AG09319 (cell line): Measurements from ENCODE around the gene INTS2.

Source experiments
- DNase-seq: peaks from one replicate; pipeline ENCODE4 v3.0.0-alpha.2; 2010; ENCODE audit warnings: low read depth; ENCODE audit errors: extremely low read depth
- TF ChIP-seq, protein P1 (sequence below): IDR thresholded peaks from 2 replicates; pipeline ENCODE4 v1.5.1; 2011; ENCODE audit warnings: low read depth, mild to moderate bottlenecking, inconsistent platforms, low read length, moderate library complexity

INTS2 gene

DNA sequence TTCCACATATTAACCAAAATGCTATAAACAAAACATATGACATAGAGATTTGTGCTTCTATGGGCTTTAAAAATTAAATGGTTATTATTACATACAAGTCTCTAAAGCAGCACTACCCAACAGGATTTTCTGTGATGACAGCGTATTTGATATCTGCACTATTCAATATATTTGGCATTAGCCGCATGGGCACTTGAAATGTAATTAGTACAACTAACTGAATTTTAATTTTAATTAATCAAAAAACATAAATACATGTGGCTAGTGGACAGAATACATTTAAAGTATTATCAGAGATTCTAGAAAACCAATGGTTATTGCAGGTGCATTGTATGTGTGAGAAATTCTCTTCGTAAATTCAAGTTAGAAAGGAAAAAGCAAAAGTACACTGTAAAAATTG lies 110.3 kb downstream of the INTS2 start:
- no peak for DNase-seq
- TF ChIP-seq, protein P1, sequence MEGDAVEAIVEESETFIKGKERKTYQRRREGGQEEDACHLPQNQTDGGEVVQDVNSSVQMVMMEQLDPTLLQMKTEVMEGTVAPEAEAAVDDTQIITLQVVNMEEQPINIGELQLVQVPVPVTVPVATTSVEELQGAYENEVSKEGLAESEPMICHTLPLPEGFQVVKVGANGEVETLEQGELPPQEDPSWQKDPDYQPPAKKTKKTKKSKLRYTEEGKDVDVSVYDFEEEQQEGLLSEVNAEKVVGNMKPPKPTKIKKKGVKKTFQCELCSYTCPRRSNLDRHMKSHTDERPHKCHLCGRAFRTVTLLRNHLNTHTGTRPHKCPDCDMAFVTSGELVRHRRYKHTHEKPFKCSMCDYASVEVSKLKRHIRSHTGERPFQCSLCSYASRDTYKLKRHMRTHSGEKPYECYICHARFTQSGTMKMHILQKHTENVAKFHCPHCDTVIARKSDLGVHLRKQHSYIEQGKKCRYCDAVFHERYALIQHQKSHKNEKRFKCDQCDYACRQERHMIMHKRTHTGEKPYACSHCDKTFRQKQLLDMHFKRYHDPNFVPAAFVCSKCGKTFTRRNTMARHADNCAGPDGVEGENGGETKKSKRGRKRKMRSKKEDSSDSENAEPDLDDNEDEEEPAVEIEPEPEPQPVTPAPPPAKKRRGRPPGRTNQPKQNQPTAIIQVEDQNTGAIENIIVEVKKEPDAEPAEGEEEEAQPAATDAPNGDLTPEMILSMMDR = no peak

DNA sequence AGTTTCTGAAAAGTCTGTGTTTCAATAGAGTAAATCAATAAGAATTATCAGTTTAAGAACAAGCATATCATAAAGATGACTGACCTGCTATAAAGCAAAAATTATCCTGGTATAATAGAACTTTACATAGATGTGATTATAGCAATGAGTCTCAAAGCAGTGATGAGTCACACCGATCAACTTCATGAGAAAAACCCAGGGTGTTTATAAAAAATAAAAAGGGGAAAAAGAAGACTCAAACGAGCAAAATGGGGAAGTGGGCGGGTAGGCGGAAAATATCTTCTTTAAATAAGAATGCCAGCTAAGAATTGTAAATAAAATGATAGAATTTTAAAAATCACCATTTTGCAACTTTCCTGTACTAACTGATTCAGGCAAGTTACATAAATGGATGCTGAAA lies 111.2 kb downstream of the INTS2 start:
- TF ChIP-seq, protein P1 = no peak
- no peak for DNase-seq

DNA sequence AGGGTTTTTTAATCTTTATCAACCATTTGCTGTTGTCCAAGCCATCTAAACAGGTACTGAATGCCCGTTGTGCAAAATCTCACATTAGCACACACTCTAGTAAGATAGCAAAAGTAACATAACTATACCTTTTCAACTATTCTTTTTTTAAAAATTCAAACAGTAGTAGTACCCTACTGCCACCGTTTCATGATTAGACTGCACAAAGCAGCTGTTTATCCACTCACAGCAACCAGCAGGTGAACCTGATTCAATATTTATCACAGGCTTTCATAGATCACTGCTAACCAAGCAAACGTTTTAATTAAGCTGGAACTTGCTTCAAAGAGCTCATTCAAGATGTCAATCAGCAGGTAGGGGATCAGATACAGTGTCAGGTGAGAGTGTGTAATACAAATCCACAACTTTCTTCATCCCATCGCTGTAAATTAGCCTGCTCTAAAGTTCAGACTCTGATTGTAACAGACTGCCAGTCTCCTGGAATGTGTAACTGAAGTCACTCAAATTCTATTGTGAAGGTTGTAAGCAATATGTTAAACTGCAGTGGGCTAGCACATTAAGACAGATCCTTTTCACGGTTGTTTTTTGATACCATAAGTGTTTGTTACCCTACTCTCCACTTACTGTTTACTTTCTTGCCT lies 111.8 kb downstream of the INTS2 start:
- DNase-seq = no peak
- TF ChIP-seq, protein P1 = no peak
